Measurements from ENCODE around the gene DIAPH2. TPM values are rescaled to one million over a fixed set of nuclear protein-coding genes. Genes with fewer than 3 reads are reported as not detected.

DIAPH2 gene
- total and polyA plus RNA-seq, 9 of the 15 experiments (the other 6 are each of a cell fraction or from before 2014, with no cell fraction given) = 0.01 to 0.18 (median 0.07) TPM; not detected in 1

DNA sequence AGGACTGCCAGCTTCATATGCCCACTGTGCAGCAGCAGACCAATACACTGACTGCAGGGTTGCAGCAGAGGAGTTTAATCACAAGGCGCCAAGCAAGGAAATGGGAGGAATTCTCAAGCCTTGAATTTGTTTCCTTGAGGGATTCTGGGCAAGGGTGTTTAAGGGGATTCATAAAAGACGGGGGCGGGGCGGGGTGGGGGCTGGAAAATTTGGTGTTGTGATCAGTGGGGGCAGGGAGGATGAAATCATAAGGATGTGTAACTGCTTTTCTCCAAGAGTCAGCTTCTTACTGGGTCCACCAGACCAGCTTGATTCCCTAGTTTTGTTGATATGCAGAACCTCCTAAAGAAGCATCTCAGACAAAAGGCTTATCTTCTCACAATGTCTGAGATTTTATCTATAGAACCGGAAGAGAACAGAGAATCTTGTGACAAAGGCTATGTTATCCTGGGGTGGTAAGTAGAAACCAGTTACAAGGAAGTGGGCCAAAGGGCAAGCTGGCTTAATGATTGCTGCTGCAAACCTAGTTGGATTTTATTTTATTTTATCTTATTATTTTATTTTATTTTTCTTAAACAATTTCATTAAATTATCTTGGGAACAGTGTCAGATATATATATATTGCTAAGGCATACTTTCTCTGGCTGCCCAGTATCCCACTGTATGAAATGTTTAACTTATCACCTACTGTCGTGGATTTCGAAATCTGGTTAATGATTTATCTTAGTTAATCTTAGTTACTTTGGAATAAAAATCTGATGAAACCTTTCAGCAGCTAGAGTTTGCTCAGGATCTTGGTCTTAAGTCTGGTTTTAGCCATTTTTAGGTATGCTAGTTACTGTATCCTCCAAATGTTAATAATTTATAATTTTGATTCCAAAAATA, 475.5 kb downstream of the DIAPH2 start:
- WGBS (ENCODE audit: insufficient coverage, low coverage, missing lambda C conversion rate) = 3% methylated on average over 4 of the region's 7 CpGs
- Histone ChIP-seq H3K27ac (ENCODE audit: extremely low read depth, low read depth, low read length) (no peak overlapping the region), H3K4me2 (ENCODE audit: insufficient read depth, low read length) (no peak overlapping the region), H3K79me2 (ENCODE audit: control insufficient read depth, insufficient read depth, low read length) (no peaks in the 10 kb centered on the region), H2AFZ (ENCODE audit: low read depth, low read length) (no peak overlapping the region), H3K4me1 (replicated peaks in 1 of 2; ENCODE audit: control insufficient read depth in 2 of 2, insufficient read depth in 2 of 2, low read length in 2 of 2) (no peaks in the 10 kb centered on the region), H3K36me3 (ENCODE audit: control insufficient read depth, insufficient read depth, low read length) (no peaks in the 10 kb centered on the region), H3K9me3 (replicated peaks; ENCODE audit: control insufficient read depth, insufficient read depth, low read depth, low read length) (no peaks in the 10 kb centered on the region), H3K4me3 (no peak overlapping the region), H4K20me1 (replicated peaks; ENCODE audit: control insufficient read depth, insufficient read depth, low read length) (no peaks in the 10 kb centered on the region), H3K9me1 (ENCODE audit: control insufficient read depth, insufficient read depth, low read length) (no peaks in the 10 kb centered on the region), H3K9ac (ENCODE audit: insufficient read depth in 1 of 2, low read depth in 2 of 2, low read length in 2 of 2) (no peak overlapping the region), H3K27me3 (ENCODE audit: control insufficient read depth in 2 of 2, insufficient read depth in 2 of 2, low read length in 2 of 2) (no peaks in the 10 kb centered on the region)
- in situ Hi-C loops (cut with MboI) = no loop called here
- TF ChIP-seq ZSCAN29 (IDR thresholded peaks at IDR 0.05) = no peak
- TF ChIP-seq BRF2 (IDR thresholded peaks at IDR 0.05; ENCODE audit: borderline replicate concordance, insufficient read depth, insufficient read length) = no peak
- TF ChIP-seq, protein P1, sequence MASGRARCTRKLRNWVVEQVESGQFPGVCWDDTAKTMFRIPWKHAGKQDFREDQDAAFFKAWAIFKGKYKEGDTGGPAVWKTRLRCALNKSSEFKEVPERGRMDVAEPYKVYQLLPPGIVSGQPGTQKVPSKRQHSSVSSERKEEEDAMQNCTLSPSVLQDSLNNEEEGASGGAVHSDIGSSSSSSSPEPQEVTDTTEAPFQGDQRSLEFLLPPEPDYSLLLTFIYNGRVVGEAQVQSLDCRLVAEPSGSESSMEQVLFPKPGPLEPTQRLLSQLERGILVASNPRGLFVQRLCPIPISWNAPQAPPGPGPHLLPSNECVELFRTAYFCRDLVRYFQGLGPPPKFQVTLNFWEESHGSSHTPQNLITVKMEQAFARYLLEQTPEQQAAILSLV (tag; IDR thresholded peaks at IDR 0.05) = no peak
- no peak for TF ChIP-seq TFAM (CRISPR knock-in tag; conservative IDR thresholded peaks at IDR 0.05)
- TF ChIP-seq ELK1 (CRISPR knock-in tag; IDR thresholded peaks at IDR 0.05) = no peak
- no peak for TF ChIP-seq ZFP91 (CRISPR knock-in tag; IDR thresholded peaks at IDR 0.05)
- no peak for TF ChIP-seq TAF15 (IDR thresholded peaks at IDR 0.05; ENCODE audit: low read depth, low read length)
- no peak for TF ChIP-seq NFE2 (IDR thresholded peaks at IDR 0.05; ENCODE audit: low read depth)
- no peak for TF ChIP-seq FOXK2 (conservative IDR thresholded peaks at IDR 0.05 in 1 of 2, IDR thresholded peaks at IDR 0.05 in 1 of 2; ENCODE audit: low read depth in 2 of 2)
- TF ChIP-seq ZNF3 (CRISPR knock-in tag; IDR thresholded peaks at IDR 0.05) = no peak
- no peak for TF ChIP-seq HDAC3 (IDR thresholded peaks at IDR 0.05; ENCODE audit: borderline replicate concordance, partially characterized antibody)
- no peak for TF ChIP-seq MBD2 (IDR thresholded peaks at IDR 0.05; ENCODE audit: borderline replicate concordance, low read depth)
- DNase-seq (ENCODE audit: extremely low read depth in 1 of 4, low spot score in 3 of 4) (no peak), ATAC-seq (no peak), FAIRE-seq (no peak)
- ChIA-PET CTCF (ENCODE audit: low intra/inter-chr PET ratio) (no interaction called here), POLR2A (no interaction called here)
- BruUV-seq (replicated peaks) = no TSS peak
- intact Hi-C loops (cut with micrococcal nuclease) = no loop called here
